PC-9 (cell line): ENCODE data around the gene YEATS2. TPM values are rescaled to one million over a fixed set of nuclear protein-coding genes. Genes with fewer than 3 reads are reported as not detected.

Source experiments
- BruUV-seq: library from RNA; stranded (reverse); fragments of 400-500 nt; replicated peaks from 2 replicates; lab custom pipeline; 2021; lab: Mats Ljungman, UMichigan
- CTCF ChIA-PET: fragments of 300-600 bp; sonication (Branson Sonifier 250); formaldehyde crosslinking; loops from one replicate; lab custom pipeline; 2022; ENCODE audit warnings: antibody characterized with exemption; lab: Charles Lee
- POLR2A ChIA-PET: fragments of 300-600 bp; sonication (Branson Sonifier 250); formaldehyde crosslinking; loops from one replicate; lab custom pipeline; 2022; ENCODE audit warnings: antibody characterized with exemption; ENCODE audit not compliant: unreplicated experiment; lab: Charles Lee
- DNase-seq, 2 experiments: peaks; one replicate each; pipeline versions ENCODE4 v3.0.0 to v3.0.0-alpha.2; 2015 to 2022; ENCODE audit warnings: mixed read lengths in 1 of 2
- H2AFZ ChIP-seq: fragments of 200-600 bp; sonication (generic); 2 replicates; pipeline ENCODE4 v1.8.1; 2017; ENCODE audit warnings: antibody characterized with exemption
- H3F3A ChIP-seq: fragments of 200-600 bp; sonication (generic); 2 replicates; pipeline ENCODE4 v1.8.1; 2017; ENCODE audit warnings: antibody characterized with exemption, mild to moderate bottlenecking, low read depth; ENCODE audit not compliant: insufficient read depth
- H3K27ac ChIP-seq: fragments of 200-600 bp; sonication (generic); 2 replicates; pipeline ENCODE4 v1.6.1; 2016; ENCODE audit warnings: mixed run types
- H3K27me3 ChIP-seq: fragments of 200-600 bp; sonication (generic); 2 replicates; pipeline ENCODE4 v1.6.1; 2016; ENCODE audit warnings: low read depth, mixed run types; ENCODE audit not compliant: insufficient read depth
- H3K36me3 ChIP-seq: fragments of 200-600 bp; sonication (generic); 2 replicates; pipeline ENCODE4 v1.6.1; 2016; ENCODE audit warnings: low read depth, mixed run types
- H3K4me1 ChIP-seq: fragments of 200-600 bp; sonication (generic); replicated peaks from 2 replicates; pipeline ENCODE4 v1.6.1; 2016; ENCODE audit warnings: mixed run types; ENCODE audit not compliant: insufficient read depth
- H3K4me2 ChIP-seq: fragments of 200-600 bp; sonication (generic); 2 replicates; pipeline ENCODE4 v1.6.1; 2017; ENCODE audit warnings: mixed run types
- H3K4me3 ChIP-seq: fragments of 200-600 bp; sonication (generic); 2 replicates; pipeline ENCODE4 v1.6.1; 2016; ENCODE audit warnings: mixed run types
- H3K79me2 ChIP-seq: fragments of 200-600 bp; sonication (generic); 2 replicates; pipeline ENCODE4 v1.6.1; 2017; ENCODE audit warnings: low read depth, mixed run types
- H3K9me2 ChIP-seq: fragments of 200-600 bp; sonication (generic); 2 replicates; pipeline ENCODE4 v1.8.1; 2017; ENCODE audit warnings: mild to moderate bottlenecking; ENCODE audit not compliant: insufficient read depth
- H3K9me3 ChIP-seq: fragments of 200-600 bp; sonication (generic); 2 replicates; pipeline ENCODE4 v1.8.1; 2016; ENCODE audit warnings: low read depth; ENCODE audit not compliant: insufficient read depth
- H4K20me1 ChIP-seq: fragments of 200-600 bp; sonication (generic); 2 replicates; pipeline ENCODE4 v1.8.1; 2017; ENCODE audit not compliant: insufficient read depth
- CTCF ChIP-seq: fragments of 200-600 bp; sonication (generic); conservative IDR thresholded peaks from 2 replicates; pipeline ENCODE4 v1.6.1; 2017; ENCODE audit warnings: mixed run types, antibody characterized with exemption, mild to moderate bottlenecking, moderate library complexity
- EZH2 ChIP-seq: fragments of 200-600 bp; sonication (generic); IDR thresholded peaks from 2 replicates; pipeline ENCODE4 v1.8.0; 2017; ENCODE audit warnings: antibody characterized with exemption, low read depth
- intact Hi-C: fragments of 100-400 bp; cut with micrococcal nuclease; formaldehyde crosslinking; loops from one replicate; pipeline ENCODE4 v1.10.0; 2022; ENCODE audit not compliant: unreplicated experiment
- total RNA-seq: library from RNA; stranded (reverse); gene quantifications from 2 replicates; pipeline ENCODE4 v1.2.3, GENCODE V29; 2021

Gene YEATS2
- total RNA-seq, 1 experiment from 2014 or later = 37.2 TPM

GRCh38 chr3:183718012-183718411 lies 20.4 kb downstream of the YEATS2 start:
- POLR2A ChIA-PET = interaction anchor here (0.5 kb wide), 1 partner anchor 552 kb away, joined by 5 read pairs; no protein-coding TSS in a partner anchor
- peaks cover 11% of the 10 kb centered on the region; the same call in 1 of the 2 replicates for H4K20me1 ChIP-seq
- no peak for DNase-seq
- H3K36me3 ChIP-seq = peaks cover 26% of the 10 kb centered on the region; the same call in 1 of the 2 replicates
- no peak overlapping the region for H3K4me3 ChIP-seq
- H3K9me2 ChIP-seq = no peaks in the 10 kb centered on the region
- no peaks in the 10 kb centered on the region for H3K9me3 ChIP-seq
- H3K4me2 ChIP-seq = no peak overlapping the region
- H2AFZ ChIP-seq = no peak overlapping the region
- no peaks in the 10 kb centered on the region for H3F3A ChIP-seq
- peaks cover 8% of the 10 kb centered on the region; the same call in 1 of the 2 replicates for H3K79me2 ChIP-seq
- CTCF ChIA-PET = interaction anchor here (0.6 kb wide), 1 partner anchor 267 kb away, joined by 3 read pairs; no protein-coding TSS in a partner anchor
- H3K27ac ChIP-seq = no peak overlapping the region
- no TSS peak for BruUV-seq
- no peaks in the 10 kb centered on the region for H3K4me1 ChIP-seq
- TF ChIP-seq EZH2 (no peak), CTCF (no peak)
- no peaks in the 10 kb centered on the region for H3K27me3 ChIP-seq
- intact Hi-C loops = no loop called here

DNA sequence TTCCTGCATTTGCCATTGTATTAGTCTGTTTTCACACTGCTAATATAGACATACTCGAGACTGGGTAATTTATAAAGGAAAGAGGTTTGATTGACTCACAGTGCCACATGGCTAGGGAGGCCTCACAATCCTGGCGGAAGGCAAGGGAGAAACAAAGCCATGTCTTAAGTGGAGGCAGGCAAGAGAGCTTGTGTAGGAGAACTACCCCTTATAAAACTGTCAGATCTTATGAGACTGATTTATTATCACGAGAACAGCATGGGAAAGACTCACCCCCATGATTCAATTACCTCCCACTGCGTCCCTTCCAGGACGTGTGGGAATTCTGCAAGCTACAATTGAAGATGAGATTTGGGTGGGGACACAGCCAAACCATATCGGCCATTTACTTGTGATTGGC lies 27.8 kb downstream of the YEATS2 start:
- H3K4me1 ChIP-seq = no peaks in the 10 kb centered on the region
- H3K4me2 ChIP-seq = no peak overlapping the region
- H2AFZ ChIP-seq = no peak overlapping the region
- H3K9me3 ChIP-seq = no peaks in the 10 kb centered on the region
- peaks cover 40% of the 10 kb centered on the region for H3K36me3 ChIP-seq
- H4K20me1 ChIP-seq = no peaks in the 10 kb centered on the region
- H3K4me3 ChIP-seq = no peak overlapping the region
- H3K79me2 ChIP-seq = no peaks in the 10 kb centered on the region
- CTCF ChIA-PET = no interaction called here
- H3F3A ChIP-seq = 0 out of 2 replicates have a peak, but pooled peaks cover 3% of the 10 kb centered on the region
- intact Hi-C loops = no loop called here
- BruUV-seq = no TSS peak
- POLR2A ChIA-PET = no interaction called here
- H3K27me3 ChIP-seq = no peaks in the 10 kb centered on the region
- TF ChIP-seq EZH2 (no peak), CTCF (no peak)
- no peaks in the 10 kb centered on the region for H3K9me2 ChIP-seq
- H3K27ac ChIP-seq = no peak overlapping the region
- no peak for DNase-seq

DNA sequence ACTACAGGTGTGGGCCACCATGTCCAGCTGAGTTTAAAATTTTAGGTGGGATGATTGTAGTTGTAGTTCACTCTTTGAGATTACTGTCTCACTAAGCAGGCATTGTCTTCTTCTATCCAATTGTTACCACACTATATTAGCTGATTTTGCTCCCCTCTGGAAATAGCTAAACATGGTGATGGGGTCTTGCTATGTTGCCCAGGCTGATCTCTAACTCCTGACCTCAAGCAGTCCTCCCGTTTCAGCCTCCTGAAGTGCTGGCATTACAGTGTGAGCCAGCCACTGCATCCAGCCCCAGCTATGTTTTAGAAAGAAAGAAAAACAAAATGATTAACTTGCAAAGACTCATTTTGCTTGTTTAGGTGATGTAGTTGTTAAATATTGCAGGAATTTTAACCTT lies 30.6 kb downstream of the YEATS2 start:
- Histone ChIP-seq H2AFZ (no peak overlapping the region), H3K79me2 (no peaks in the 10 kb centered on the region), H3K27me3 (no peaks in the 10 kb centered on the region), H3K9me3 (no peaks in the 10 kb centered on the region), H3K36me3 (peaks cover 34% of the 10 kb centered on the region), H3F3A (0 out of 2 replicates have a peak, but pooled peaks cover 3% of the 10 kb centered on the region), H4K20me1 (no peaks in the 10 kb centered on the region), H3K4me2 (no peak overlapping the region), H3K9me2 (no peaks in the 10 kb centered on the region), H3K27ac (no peak overlapping the region), H3K4me1 (no peaks in the 10 kb centered on the region), H3K4me3 (no peak overlapping the region)
- POLR2A ChIA-PET = no interaction called here
- intact Hi-C loops = no loop called here
- CTCF ChIA-PET = interaction anchor here (0.6 kb wide), 1 partner anchor 289 kb away, joined by 8 read pairs; the partner anchor contains the start of gene ABCC5
- DNase-seq = no peak
- no TSS peak for BruUV-seq
- TF ChIP-seq CTCF (no peak), EZH2 (no peak)
